WTC11 (cell line): ENCODE data around the gene CNGA2.

ENCODE experiments used
- ATF3 ChIP-seq: sonication (generic); formaldehyde crosslinking; conservative IDR thresholded peaks from 2 replicates; pipeline ENCODE4 v1.8.1; 2022; ENCODE audit warnings: mild to moderate bottlenecking, missing genetic modification reagents
- CTCF ChIP-seq: fragments of 200-600 bp; IDR thresholded peaks from 2 replicates; pipeline ENCODE4 v1.8.0; 2022; ENCODE audit warnings: antibody characterized with exemption
- NFYB ChIP-seq: sonication (generic); formaldehyde crosslinking; conservative IDR thresholded peaks from 2 replicates; pipeline ENCODE4 v1.8.0; 2022; ENCODE audit warnings: low read depth, missing genetic modification reagents

GRCh38 chrX:151734446-151734845 is at the start of gene CNGA2:
- TF ChIP-seq CTCF (no peak), ATF3 (CRISPR knock-in tag) (no peak), NFYB (no peak)
